Ecto neural progenitor cell (in vitro differentiated cells): ENCODE data around the gene AGBL4.

Experiments used
- DNase-seq: peaks from one replicate; pipeline ENCODE4 v3.0.0-alpha.2; 2018; ENCODE audit warnings: low spot score

AGBL4 gene

DNA sequence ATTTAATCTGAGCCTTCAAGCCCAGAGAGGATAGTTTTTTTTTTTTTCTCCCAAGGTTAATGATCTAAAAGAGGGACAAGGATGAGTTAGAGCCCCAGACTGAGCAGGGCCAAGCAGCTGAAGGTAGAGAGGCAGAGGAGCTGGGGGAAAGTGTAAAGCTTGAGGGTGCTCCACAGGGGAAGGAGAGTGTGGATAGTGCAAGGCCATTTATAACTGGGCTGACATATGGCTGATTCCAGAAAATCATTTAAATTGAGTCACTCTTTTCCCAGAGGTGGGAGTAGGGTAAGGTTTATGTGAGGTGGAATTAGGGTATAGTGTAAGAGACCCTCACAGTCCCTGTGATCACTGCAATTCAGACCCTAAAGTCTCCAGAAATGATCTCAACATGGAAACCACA is 1302.8 kb downstream of the AGBL4 start:
- DNase-seq = no peak

DNA sequence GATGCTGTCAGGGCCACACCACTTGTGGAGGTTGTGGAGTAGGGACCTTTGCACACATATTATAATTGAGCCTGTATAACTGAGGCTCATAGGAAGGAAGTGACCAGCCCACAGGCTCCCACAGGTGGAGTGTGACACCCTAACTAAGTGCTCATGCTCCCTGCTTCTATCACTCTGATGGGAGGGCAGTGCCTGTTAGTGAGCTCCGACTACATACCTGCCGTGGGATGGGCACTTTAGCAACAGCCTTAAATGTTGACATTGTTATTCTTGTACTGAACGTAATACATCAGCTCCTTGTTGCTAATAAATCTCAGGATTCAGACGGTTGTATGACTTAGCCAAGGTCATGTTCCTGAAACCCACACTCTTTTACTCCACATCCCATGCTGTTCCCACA is 1305.0 kb downstream of the AGBL4 start:
- no peak for DNase-seq

DNA sequence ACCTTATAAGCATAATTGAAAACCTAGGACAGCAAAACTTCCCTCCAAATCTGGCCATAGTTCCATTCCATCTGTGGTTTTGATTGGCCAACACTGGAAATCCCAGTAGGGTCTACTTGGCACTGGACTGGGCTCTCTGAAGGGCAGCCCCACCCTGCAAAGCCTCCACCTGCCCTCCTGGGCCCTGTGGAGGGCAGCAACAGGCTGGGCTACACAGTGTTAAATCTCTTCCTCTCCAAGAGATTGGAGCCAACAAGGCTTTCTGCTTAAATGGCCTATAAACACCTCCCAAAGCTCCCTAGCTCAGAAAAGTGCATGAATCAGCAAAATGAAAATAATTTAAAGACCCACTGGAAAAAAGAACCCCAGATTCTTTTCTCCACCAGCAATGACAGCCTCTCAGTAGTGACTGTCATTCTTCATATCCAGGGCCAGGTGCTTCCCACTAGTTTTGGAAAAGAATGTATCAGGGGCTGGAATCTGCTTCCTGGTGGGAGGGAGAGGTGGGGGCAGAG is 1305.6 kb downstream of the AGBL4 start:
- DNase-seq = no peak

DNA sequence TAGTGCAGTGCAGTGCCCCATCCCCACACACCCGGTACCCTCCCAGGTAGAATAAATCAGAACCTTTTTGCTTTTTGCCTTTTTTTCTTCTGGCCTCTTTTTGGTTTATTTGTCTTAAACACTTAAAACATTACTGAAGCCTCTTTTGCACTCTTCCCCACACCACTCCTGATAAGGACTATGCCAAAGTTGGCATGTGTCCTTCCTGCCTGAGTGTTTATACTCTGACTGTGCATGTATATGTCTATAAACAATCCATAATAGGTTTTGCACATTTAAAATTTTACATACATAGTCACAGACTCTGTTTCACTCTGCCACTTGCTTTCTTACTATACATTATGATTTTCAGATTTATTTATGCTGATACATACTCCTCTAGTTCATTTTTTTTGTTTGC is 1306.7 kb downstream of the AGBL4 start:
- DNase-seq = no peak

DNA sequence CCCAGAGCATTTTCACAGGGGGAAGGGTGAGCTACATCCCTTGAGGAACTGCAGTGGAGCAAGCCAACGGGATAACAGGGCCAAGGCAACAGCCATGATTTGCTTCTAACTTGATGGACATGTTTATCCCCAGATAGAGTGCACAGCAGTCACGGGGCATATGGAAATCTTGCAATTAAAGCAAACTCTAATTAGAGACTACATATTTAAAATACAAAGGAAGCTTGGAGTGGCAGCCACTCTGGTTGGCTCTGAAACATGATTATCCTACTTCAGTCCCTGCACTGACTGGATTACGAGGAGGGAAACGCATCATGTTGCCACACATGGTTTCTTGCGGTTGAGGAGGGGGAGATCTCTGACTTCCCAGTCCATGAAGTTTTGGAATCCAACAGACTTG is 1307.8 kb downstream of the AGBL4 start:
- no peak for DNase-seq

DNA sequence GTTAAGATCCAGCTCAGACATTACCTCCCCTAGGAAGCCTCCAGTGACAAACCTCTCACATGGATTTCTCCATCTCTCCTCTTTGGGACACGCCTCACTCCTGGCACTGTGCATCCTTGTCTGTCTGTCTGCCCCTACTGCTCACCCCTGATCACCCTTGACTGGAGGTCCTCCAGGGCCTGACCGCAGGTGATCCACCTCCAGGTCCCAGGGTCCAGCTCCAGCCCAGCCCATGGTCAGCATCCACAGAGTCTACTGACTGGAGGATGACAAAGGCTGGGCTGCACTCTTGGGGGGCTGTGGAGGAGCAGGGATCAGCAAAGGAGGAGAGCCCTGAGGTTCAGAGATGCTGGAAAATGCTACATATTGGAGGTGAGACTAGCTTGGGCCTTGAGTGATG is 1312.8 kb downstream of the AGBL4 start:
- no peak for DNase-seq

DNA sequence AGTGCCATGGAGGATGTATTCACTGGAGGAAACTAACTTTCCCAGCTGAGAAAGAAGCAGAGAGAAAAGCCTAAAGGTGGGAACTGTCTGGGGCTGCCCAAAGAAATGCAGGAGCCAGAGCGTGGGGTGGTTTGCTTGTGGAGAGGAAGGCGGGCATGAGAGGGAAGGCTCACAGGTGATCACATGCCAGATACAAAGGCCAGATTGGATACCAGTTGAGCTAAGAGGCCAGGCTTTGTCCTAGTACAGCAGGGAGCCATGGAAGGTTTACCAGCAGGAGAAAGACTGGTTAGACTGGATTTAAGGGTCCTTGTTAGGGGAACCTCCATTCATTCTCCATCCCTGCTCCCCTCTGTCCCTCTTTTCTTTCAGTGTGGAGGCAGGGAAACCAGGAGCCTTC is 1313.4 kb downstream of the AGBL4 start:
- no peak for DNase-seq

DNA sequence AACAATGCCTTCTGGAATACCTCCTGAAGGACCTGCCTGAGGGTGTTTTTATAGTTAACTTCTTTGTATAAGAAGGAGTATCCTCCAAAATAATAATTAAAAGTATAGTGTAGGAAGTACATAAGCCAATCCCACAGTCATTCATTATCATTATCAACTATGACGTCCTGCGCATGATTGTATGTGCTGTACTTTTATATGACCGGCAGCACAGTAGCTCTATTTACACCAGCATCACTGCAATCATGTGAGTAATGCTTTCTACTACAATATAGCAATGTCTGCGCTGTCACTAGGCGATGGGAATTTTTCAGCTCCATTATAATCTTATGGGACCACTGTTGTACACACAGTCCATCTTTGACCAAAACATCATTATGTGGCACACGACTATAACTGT is 1319.0 kb downstream of the AGBL4 start:
- DNase-seq = no peak

DNA sequence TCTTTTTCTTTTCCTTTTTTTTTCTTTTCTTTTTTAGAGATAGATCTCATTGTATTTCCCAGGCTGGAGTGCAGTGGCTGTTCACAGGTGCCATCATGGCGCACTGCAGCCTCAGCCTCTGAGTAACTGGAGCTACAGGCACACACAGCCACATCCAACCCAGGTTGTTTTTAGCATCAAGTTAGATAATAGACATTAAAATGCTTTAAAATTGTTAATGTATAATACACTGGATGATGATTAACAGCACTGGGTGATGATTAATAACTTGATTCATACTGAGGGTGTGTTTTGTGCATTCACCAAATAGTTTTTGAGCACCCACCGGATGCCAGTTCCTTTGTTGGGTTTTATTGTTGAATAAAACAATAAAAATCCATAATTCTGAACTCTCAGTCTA is 1322.3 kb downstream of the AGBL4 start:
- DNase-seq = no peak

DNA sequence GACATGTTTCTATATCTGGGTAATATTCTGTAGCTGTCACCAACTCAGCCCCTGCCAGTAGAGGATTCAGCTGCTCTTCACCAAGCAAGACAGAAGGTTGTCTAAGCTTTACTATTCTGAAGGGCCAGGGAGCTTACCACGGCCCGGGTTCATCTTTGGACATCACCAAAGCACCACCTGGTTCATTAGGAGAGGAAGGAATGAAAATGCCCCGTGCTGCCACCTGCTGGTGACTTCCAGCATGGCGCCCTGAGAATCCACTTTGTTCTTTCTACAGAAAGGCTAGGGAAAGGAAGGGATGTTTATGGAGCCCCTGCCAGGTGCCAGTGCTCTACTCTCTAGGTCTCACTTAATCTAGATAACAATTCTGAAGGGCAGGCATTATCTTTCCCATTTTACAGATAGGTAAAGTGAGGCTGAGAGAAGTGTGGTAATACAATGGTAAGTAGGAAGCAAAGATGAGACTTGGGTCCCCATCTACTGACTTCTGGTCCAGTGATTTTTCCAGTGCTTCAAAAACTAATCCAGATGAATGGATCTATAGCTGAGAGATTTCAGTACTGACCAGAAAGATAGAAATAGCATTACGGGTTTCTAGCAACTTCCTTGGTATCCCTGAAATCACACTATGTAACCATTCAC is 1326.6 kb downstream of the AGBL4 start:
- DNase-seq = peak; percentile 79

DNA sequence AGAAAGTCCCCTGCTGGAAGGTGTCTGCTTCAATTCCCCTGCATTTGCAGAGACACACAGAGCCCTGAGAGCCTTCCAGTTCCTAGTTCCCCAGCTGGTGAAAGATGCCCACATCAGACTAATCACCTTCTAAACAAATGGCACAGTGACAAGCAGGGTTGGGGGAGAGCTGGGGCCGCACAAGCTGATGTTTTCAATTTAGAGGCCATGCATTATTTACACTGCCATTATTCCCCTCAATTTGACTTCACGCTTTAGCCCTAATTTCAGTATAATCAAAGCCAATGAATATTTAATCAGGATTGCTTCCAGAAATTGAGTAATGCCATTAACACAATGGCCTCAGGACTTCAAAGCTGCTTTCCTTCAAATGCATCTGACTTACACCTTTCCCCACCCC is 1328.6 kb downstream of the AGBL4 start:
- DNase-seq = no peak

DNA sequence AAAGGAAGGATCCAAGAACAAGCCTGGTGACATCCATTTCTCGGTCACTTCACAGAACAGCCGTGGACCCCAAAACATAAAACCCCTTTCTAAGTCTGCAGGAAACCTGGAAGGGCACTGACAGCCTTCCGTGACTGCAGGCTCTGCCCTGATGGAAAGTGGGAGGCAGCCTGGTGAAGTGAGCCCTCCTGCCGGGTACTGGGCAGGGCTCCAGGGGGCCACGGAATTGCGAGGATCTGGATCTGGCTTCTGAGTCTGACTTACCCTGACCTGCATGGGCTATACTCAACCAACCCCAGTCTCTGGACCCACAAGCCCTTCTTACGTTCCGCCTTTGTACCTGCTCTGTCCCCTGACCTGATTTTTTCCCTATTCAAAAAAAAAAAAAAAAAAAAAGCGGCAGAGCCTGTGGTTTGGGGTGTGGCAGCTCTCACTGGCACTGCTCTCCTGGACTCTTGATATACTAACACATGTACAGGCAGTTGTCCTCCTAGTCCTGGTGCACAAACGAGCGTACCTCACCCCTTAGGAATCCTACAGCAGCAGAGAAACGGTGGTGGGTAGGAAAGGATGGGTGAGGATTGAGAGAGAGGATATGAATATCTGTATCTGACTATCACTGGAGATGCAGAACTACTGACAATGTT is 1330.0 kb downstream of the AGBL4 start:
- no peak for DNase-seq

DNA sequence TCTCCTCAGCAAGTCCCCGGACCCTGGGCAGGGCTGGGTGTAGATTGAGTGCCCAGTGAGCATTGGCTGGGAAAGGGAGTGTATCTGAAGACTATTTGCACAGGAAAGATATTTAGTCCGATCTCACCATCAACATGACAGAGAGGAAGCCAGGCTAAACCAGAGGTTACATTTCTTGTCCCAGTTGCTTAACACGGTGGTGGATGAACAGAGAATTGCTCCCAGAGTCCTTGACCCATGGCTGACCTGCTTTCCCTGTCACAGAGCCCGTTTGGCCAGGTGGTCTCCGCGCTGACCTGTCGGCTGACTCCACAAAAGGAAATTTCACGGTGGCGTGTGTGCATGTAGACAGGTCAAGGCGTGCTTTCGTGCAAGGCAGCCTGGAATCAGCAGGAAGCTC is 1330.6 kb downstream of the AGBL4 start:
- DNase-seq = no peak

DNA sequence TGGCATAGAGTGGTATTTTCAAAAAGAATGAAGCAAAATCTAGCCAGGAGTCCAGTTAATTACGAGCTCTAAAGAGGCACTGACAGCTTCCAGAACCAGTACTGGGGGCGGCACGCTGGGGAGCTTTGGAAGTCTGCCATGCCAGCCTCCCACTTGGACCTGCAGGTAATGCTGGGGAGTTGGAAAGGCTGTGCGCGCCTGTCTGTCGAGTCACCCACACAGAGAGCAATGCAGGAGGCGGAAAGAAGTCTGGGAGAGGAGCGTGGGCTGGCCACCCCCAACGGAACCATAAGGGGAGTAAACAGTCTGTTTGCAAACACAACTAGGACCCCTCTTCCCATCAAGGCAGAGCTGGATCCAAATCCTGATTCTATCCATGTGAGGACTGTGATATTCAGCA is 1331.5 kb downstream of the AGBL4 start:
- DNase-seq = no peak

DNA sequence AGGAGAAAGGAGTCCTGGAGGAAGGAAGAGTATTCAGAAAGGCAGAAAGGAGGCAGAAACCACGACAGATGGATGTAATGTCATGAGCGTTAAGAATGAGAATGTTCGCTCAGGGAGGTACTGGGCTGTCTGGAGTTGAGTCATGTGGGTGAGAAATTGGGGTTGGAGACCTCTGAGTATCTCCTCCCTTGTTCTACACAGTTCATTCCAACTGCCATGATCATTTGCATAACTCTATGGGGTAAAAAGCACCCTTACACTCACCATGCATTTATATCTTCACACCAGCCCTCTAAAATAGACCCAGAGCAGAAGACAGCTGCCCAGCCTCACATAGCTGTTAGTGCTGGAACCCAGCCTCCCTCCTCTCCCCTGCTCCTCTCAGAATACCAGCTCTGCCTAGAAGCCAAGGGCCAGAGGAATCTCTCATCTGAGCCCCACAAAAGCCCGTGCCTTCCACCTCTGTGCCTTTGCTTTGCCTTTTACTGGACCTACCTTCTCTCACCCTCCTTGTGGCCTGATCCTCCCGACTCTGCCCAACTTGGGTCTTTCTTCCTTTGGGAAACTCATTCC is 1332.2 kb downstream of the AGBL4 start:
- no peak for DNase-seq

DNA sequence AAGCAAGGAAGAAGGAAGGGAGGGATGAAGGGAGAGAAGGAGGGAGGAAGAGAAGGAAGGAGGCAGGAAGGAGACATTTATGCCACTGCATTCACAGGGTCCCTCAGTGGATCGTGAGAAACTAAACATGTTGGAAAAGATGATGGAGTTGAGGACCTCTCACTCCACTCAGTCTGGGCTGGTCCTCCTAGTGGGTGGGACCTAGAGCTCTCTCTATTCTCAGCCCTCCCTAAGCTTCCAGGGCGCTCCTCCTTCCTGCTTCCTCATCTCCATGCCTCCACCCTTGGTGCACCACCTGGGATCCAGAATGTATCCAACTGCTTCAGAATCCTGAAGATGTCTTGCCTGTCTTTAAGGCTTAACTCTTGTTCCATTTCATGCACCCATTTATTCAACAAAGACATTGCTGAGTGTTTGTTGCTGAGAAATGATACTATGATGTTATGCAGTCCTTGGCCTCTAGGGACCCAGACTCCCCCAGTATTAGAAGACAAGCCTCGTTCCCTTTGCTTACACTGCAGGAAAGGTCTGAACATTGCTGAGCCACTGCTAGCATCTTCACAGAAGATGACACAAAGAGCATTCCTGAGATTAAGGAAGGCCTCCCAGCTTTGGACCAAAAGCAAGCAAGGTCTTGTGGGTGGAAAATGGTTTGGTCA is 1335.5 kb downstream of the AGBL4 start:
- no peak for DNase-seq

DNA sequence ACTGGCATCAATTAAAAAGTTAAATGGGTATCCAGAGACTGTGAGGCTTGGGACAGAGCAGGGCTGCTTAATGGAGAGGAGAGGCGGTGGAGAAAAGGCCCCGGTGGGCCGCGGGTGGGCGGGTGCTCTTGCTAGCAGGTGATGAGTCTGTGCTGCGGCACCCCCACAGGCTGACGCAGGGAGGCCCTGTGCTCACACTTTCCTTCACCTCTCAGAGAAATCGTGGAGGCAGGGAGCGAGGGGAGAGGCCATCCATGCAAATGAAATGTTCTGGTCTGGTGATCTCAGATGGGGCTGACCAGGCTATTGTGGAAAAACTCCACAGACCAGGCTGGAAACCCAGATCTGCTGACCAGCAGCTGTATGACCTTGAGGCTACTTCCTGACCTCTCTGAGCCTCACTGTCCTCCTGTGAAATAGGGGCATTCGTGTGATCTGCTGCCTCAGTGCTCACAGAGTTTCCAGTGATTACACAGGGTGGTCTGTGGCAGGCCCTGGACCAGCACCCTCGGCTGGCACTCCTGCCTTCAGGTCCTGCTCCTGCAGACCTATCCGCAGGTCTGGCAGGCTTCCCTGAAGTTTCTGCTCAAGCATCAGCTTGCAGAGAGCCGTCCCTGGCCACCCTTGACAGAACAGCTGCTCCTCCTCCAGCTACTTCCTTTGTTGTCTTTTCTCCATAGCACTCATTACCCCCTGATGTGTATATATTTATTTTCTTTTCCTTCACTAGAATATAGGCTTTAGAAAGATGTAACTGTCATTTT is 1336.3 kb downstream of the AGBL4 start:
- DNase-seq = no peak

DNA sequence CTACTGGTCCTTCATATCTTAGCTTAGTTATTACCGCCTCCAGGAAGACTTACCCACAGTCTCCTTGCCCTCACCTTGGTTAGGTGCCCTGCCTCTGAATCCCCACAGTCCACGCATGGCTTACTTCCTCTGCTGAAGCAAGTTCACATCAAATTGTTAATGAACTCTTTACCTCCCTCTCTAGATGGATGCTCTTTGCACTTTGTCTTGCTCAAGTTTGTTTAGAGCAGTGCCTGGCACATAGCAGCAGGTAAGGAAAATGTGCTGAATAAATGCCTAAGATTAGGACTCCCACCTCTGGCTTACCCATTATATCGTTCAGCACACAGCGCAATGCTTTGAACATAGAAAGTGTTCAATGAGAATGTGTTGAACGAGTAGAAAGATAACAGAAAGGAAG is 1337.6 kb downstream of the AGBL4 start:
- DNase-seq = no peak

DNA sequence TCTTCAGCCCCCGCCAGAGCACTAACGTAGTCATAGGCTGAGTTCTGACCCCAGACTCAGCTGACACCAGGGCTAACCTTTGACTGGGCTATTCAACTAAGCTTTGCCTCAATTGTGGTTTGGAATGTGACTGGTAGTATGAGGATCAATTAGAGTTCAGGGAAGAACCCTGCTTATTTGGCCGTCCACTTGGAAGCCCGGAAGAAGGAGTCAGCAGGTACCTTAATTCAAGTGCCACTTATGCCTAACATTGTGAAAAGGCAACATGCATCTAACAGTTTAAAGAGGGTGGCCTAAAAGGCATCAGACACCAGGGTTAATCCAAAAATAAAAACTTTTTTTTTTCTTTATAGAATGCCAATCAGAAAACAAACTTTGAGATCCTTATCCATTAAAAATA is 1339.4 kb downstream of the AGBL4 start:
- DNase-seq = no peak

DNA sequence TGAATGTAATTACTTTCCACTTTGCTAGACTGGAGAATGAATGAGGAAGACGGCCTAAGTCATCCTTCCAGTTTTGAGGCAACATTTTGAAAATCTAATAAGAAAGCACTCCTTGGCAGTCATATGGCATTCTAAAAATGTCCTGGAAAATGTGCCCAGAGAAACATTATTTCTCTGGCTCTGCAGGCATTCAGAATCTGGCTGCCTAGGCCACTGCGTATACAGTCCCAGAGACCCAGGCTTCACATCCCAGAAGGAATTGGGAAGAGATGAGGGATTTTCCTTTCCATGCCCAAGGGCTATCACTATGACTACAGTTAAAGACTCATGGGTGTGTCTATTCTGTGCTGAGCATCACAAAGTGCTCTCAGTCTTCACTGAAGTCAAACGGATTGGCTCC is 1339.9 kb downstream of the AGBL4 start:
- DNase-seq = no peak

DNA sequence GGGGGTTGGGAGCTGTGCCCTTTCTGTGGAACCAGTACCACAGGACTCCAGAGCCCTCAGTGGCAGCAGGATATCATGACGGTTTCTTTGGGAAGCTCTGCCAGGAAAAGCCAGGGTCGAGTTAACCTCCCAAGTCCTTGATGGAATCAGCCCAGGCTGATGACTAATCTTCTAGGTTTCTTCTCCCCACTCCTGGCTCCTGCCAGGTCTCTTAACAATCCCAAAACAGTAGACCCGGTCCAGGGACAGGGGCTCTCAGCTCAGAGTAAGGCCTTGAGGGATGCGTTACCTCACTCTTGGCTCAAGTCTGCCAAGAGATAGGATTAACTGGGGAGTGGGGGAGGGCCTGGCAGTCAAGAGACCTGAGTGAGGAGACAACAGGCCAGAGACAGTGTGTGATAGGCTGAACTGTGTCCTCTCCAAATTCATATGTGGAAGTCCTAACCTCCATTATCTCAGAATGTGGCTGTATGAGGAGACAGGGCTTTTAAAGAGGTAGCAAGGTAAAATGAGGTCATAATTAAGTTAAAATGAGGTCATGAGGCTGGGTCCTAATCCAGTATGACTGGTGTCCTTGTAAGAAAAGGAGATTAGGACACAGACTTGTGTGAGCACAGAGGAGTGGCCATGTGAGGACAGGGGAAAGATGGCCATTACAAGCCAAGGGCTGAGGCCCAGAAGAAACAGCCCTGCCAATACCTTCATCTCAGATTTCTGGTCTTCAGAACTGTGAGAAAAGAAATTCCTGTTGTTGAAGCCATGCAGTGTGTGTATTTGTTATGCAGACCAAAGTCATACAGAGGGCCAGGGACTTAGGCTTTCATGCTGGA is 1342.1 kb downstream of the AGBL4 start:
- no peak for DNase-seq
